ENCODE data around the gene PIK3AP1. TPM values are rescaled to one million over a fixed set of nuclear protein-coding genes. Genes with fewer than 3 reads are reported as not detected.
"Not testable (repeated sequence)": the region's sequence is repeated elsewhere in the genome, so short reads cannot be mapped to it uniquely, and the experiment has no call there.

The PIK3AP1 gene
- total RNA-seq, 4 donors from 2014 or later, result 4.7 to 16.6 (median 8.8) TPM

DNA sequence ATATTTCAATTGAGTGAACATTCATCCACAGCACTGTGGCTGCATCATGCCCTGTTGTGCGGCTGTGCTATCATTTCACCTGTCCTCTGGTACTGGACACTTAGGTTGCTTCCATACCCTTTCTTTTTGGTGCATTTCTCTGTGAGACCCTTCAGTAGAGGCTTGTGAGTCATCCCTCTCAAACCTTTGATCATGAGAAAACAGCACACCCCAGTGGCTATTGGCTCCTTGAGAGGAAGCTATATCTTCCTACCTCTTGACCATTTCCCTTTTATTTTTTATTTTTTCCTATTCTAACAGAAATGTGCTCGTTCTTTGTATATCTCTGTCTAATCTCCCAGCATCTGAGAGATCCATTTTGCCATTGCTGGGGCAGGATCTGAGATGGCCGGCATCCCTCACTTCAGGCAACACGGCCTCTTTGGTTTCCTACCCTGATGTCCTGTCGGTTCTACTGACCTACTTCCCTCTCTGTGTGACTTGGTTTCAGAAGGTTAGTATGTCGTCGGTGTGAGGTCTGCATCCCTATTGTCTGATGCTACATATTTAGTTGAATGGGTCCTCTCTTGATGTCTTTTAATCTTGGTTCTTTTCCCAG, 23.8 kb upstream of the PIK3AP1 start:
- WGBS, result 62% methylated on average over 7 of the region's 7 CpGs
- peaks cover 0 to 5% (median 0%) of the 10 kb centered on the region in 4 donors for H3K27me3 ChIP-seq
- no peaks in the 10 kb centered on the region for H3K9me3 ChIP-seq
- H3K27ac ChIP-seq (replicated peaks in 1 of 4), result no peak overlapping the region
- no peak overlapping the region for H3K4me3 ChIP-seq
- no peak for DNase-seq (ENCODE audit: extremely low spot score)
- TF ChIP-seq, protein P1, sequence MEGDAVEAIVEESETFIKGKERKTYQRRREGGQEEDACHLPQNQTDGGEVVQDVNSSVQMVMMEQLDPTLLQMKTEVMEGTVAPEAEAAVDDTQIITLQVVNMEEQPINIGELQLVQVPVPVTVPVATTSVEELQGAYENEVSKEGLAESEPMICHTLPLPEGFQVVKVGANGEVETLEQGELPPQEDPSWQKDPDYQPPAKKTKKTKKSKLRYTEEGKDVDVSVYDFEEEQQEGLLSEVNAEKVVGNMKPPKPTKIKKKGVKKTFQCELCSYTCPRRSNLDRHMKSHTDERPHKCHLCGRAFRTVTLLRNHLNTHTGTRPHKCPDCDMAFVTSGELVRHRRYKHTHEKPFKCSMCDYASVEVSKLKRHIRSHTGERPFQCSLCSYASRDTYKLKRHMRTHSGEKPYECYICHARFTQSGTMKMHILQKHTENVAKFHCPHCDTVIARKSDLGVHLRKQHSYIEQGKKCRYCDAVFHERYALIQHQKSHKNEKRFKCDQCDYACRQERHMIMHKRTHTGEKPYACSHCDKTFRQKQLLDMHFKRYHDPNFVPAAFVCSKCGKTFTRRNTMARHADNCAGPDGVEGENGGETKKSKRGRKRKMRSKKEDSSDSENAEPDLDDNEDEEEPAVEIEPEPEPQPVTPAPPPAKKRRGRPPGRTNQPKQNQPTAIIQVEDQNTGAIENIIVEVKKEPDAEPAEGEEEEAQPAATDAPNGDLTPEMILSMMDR (IDR thresholded peaks at IDR 0.05), result peak in 1 of 3 experiments; percentile 8
- TF ChIP-seq POLR2A (IDR thresholded peaks at IDR 0.05; ENCODE audit: low read depth) (no peak), POLR2AphosphoS5 (IDR thresholded peaks at IDR 0.05) (no peak), EP300 (IDR thresholded peaks at IDR 0.05) (no peak)
- intact Hi-C loops (cut with DNase I), result no loop called here
- H3K4me1 ChIP-seq, result no peaks in the 10 kb centered on the region
- no peaks in the 10 kb centered on the region for H3K36me3 ChIP-seq

- H3K4me3 ChIP-seq; H3K9me3 ChIP-seq; intact Hi-C loops (cut with DNase I); H3K27me3 ChIP-seq; H3K27ac ChIP-seq (replicated peaks in 1 of 4); H3K4me1 ChIP-seq; DNase-seq (ENCODE audit: extremely low spot score); H3K36me3 ChIP-seq: not testable (repeated sequence)
- 82% methylated on average over 6 of the region's 6 CpGs for WGBS
These were observed 21.2 kb upstream of the PIK3AP1 start for GRCh38 chr10:96741557-96741956.

DNA sequence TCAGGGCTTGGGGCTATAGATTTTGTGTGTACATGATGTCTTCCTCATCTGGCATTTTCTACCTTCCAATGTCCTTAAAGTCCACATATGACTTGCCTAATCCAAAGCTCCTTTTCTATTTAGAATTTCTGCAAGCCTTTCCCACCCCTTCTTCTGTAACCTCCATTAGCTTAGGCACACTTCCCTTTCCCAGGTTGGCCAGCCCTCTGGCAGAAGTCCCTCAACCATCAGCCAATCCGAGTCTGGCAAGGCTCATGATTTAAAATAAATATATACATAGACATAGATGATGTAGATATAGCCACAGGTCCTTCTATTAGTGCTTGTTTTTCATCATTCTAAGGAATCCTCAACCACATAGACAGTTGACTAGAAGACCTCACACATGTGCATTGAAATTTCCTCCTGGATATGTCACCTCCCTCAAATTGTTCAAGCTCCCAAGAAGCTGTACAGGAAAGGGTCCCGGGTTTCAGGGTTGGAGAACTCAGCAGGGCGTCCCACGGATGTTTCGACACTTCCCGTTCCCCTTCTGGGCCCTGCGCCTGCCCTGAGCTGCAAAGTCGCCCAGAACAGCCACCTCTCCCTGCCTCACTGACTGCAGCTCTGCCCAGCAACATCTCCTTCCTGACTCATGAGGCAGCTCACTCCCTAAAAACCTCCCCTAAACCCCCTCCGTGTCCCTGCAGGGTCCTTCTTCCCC, 20.4 kb upstream of the PIK3AP1 start:
- Histone ChIP-seq H3K36me3 (no peaks in the 10 kb centered on the region), H3K4me3 (no peak overlapping the region), H3K4me1 (no peaks in the 10 kb centered on the region), H3K27ac (replicated peaks in 1 of 4) (no peak overlapping the region), H3K9me3 (no peaks in the 10 kb centered on the region), H3K27me3 (peaks cover 0 to 5% (median 0%) of the 10 kb centered on the region in 4 donors)
- WGBS, result 69% methylated on average over 9 of the region's 9 CpGs
- TF ChIP-seq POLR2A (IDR thresholded peaks at IDR 0.05; ENCODE audit: low read depth) (no peak), POLR2AphosphoS5 (IDR thresholded peaks at IDR 0.05) (no peak), EP300 (IDR thresholded peaks at IDR 0.05) (no peak)
- TF ChIP-seq, protein P1 (IDR thresholded peaks at IDR 0.05), result no peak
- no peak for DNase-seq (ENCODE audit: extremely low spot score)
- intact Hi-C loops (cut with DNase I), result no loop called here

DNA sequence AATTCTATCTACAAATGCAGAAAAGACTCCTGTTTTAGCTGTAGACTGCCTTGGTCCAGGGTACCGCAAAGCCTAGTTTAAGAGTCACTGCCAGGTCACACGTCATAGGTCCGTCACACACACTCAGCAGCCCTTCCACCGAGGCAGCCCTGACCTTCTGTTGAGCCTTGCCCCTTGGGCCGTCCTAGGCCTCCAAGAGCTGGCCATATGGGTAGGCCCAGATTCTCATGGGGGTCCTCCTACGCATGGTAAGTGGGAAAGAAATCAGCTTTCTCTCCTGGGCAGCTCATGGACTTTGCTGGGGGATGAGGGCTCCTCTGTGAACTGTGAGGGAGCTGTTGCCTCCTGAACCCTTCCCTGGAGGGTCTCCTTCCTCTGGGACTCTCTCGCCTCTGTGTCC, 19.8 kb upstream of the PIK3AP1 start:
- H3K9me3 ChIP-seq, result no peaks in the 10 kb centered on the region

GRCh38 chr10:96737307-96737902, 17.1 kb upstream of the PIK3AP1 start:
- H3K36me3 ChIP-seq, H3K4me3 ChIP-seq: not testable (repeated sequence)
- WGBS, result 85% methylated on average over 1 of the region's 1 CpG

More for the DNA sequence above, 19.8 kb upstream of the PIK3AP1 start:
- H3K36me3 ChIP-seq, result no peaks in the 10 kb centered on the region
- no peak for TF ChIP-seq EP300 (IDR thresholded peaks at IDR 0.05)
- no peak for TF ChIP-seq POLR2A (IDR thresholded peaks at IDR 0.05; ENCODE audit: low read depth)
- TF ChIP-seq, protein P1 (IDR thresholded peaks at IDR 0.05), result no peak
- TF ChIP-seq POLR2AphosphoS5 (IDR thresholded peaks at IDR 0.05), result no peak
- intact Hi-C loops (cut with DNase I), result no loop called here
- no peak for DNase-seq (ENCODE audit: extremely low spot score)
- no peak overlapping the region for H3K27ac ChIP-seq (replicated peaks in 1 of 4)
- 91% methylated on average over 6 of the region's 7 CpGs for WGBS
- H3K27me3 ChIP-seq, result peaks cover 0 to 5% (median 0%) of the 10 kb centered on the region in 4 donors
- H3K4me3 ChIP-seq, result no peak overlapping the region
- no peaks in the 10 kb centered on the region for H3K4me1 ChIP-seq

More at GRCh38 chr10:96737307-96737902, 17.1 kb upstream of the PIK3AP1 start:
- H3K27me3 ChIP-seq; DNase-seq (ENCODE audit: extremely low spot score); H3K27ac ChIP-seq (replicated peaks in 1 of 4); H3K9me3 ChIP-seq; H3K4me1 ChIP-seq; intact Hi-C loops (cut with DNase I): not testable (repeated sequence)
